Upper lobe of left lung (tissue), 4 donors: Measurements from ENCODE around the gene DCDC2C.

ENCODE experiments used
- CTCF ChIP-seq, 6 experiments: fragments of 450-650 bp in 4 of 6; fragments of 200-600 bp in 2 of 6; sonication (generic) in 2 of 6; IDR thresholded peaks; one replicate each; pipeline ENCODE4 v1.5.1; 2016 to 2019; ENCODE audit warnings: antibody characterized with exemption in 6 of 6
- POLR2A ChIP-seq, 4 donors: fragments of 450-650 bp; IDR thresholded peaks; one replicate each; pipeline ENCODE4 v1.5.1; 2016 to 2017; ENCODE audit warnings: antibody characterized with exemption in 4 of 4, mild to moderate bottlenecking in 2 of 4
- POLR2AphosphoS5 ChIP-seq, 2 donors: sonication (generic); formaldehyde crosslinking; IDR thresholded peaks; one replicate each; pipeline ENCODE4 v1.5.1; 2017; ENCODE audit warnings: antibody characterized with exemption in 2 of 2

GRCh38 chr2:3670941-3671340, 32.4 kb upstream of the DCDC2C start:
- no peak for TF ChIP-seq CTCF (IDR thresholded peaks at IDR 0.05)
- no peak for TF ChIP-seq POLR2AphosphoS5 (IDR thresholded peaks at IDR 0.05)
- no peak for TF ChIP-seq POLR2A (IDR thresholded peaks at IDR 0.05)
